Activated T-helper 2 cell treated with anti-CD3 and anti-CD28 coated beads, Interferon-gamma antibody, Interleukin-2, Interleukin-4, amounts not matched to agents 10 μg/mL and 5 μg/mL and 100 μg/mL, durations not matched to agents 14 hours and 24 hours and 36 hours (primary cell): Measurements from ENCODE around the gene SHC2. TPM values are rescaled to one million over a fixed set of nuclear protein-coding genes. Genes with fewer than 3 reads are reported as not detected.
"Not testable (repeated sequence)": the region's sequence is repeated elsewhere in the genome, so short reads cannot be mapped to it uniquely, and the experiment has no call there.

Experiments used
- DNase-seq: peaks from one replicate; pipeline ENCODE4 v3.0.0; 2021; ENCODE audit warnings: low spot score
- H3K27ac Mint-ChIP-seq: one replicate; pipeline ENCODE4 v1.8.0; 2021; ENCODE audit warnings: mixed read lengths
- H3K27me3 Mint-ChIP-seq: one replicate; pipeline ENCODE4 v1.8.0; 2021; ENCODE audit warnings: low read depth, mixed read lengths
- H3K36me3 Mint-ChIP-seq: one replicate; pipeline ENCODE4 v1.8.0; 2021; ENCODE audit warnings: low read depth, mixed read lengths
- H3K4me1 Mint-ChIP-seq: one replicate; pipeline ENCODE4 v1.8.0; 2021; ENCODE audit warnings: low read depth, mixed read lengths
- H3K4me3 Mint-ChIP-seq: one replicate; pipeline ENCODE4 v1.8.0; 2021; ENCODE audit warnings: low read depth, mild to moderate bottlenecking, moderate library complexity, mixed read lengths
- H3K9me3 Mint-ChIP-seq: one replicate; pipeline ENCODE4 v1.8.0; 2021; ENCODE audit warnings: mixed read lengths
- intact Hi-C: fragments of 100-400 bp; cut with micrococcal nuclease; formaldehyde crosslinking; loops from one replicate; pipeline ENCODE4 v1.15.1; 2023
- total RNA-seq: library from RNA; stranded (reverse); gene quantifications from 2 replicates; pipeline ENCODE4 v1.2.3, GENCODE V29; 2022

The SHC2 gene
- total RNA-seq, 1 donor from 2014 or later: not detected

DNA sequence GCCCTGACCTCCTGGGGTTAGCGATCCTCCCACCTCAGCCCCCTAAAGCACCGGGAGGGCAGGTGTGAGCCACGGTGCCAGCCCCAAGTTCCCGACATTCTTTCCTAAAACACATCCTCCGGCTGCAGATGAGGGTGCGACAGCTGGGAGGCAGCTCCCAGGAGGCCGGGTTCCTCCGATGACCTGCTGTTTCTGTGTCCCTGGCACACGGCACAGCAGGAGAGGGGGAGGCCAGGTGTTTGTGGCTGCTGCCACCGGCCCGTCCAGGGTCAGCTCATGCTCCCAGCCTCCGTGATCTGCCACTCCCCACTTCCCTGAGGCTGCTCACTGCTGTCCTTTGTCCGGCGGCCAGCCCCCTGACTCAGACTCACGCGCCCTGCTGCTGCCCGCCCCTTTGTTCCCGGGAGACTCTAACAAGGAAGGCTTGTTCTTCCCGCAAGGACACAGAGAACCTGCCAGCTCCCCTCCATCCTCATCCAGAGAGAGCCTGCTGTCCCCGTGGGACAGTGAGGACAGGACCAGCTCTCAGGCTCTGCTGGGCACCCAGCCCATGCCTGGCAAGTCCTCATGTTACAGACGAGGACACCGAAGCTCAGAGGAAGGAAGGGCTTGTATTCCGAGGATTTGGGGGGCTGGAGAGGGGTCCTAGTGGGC is 24.9 kb upstream of the SHC2 start:
- Mint-ChIP-seq H3K4me1 (peaks cover 1% of the 10 kb centered on the region), H3K27ac (no peak overlapping the region), H3K9me3 (peaks cover 15% of the 10 kb centered on the region), H3K4me3 (no peak overlapping the region), H3K27me3 (peaks cover 10% of the 10 kb centered on the region), H3K36me3 (peaks cover 5% of the 10 kb centered on the region)
- intact Hi-C loops: loop anchor here (5.0 kb wide), 1 partner anchor 103 kb away; no protein-coding TSS in a partner anchor
- DNase-seq: no peak

GRCh38 chr19:485077-485476 is 24.2 kb upstream of the SHC2 start:
- Mint-ChIP-seq H3K4me3 (no peak overlapping the region), H3K27ac (no peak overlapping the region), H3K4me1 (peaks cover 1% of the 10 kb centered on the region), H3K9me3 (peaks cover 21% of the 10 kb centered on the region), H3K36me3 (peaks cover 12% of the 10 kb centered on the region), H3K27me3 (peaks cover 12% of the 10 kb centered on the region)
- DNase-seq: no peak
- intact Hi-C loops: loop anchor here (5.0 kb wide), 1 partner anchor 103 kb away; no protein-coding TSS in a partner anchor

GRCh38 chr19:484494-484893 is 23.7 kb upstream of the SHC2 start:
- Mint-ChIP-seq H3K27ac (no peak overlapping the region), H3K4me1 (peaks cover 1% of the 10 kb centered on the region), H3K9me3 (peaks cover 26% of the 10 kb centered on the region), H3K4me3 (no peak overlapping the region), H3K27me3 (peaks cover 12% of the 10 kb centered on the region), H3K36me3 (peaks cover 15% of the 10 kb centered on the region)
- DNase-seq: no peak
- intact Hi-C loops: no loop called here

GRCh38 chr19:483332-484072 is 22.7 kb upstream of the SHC2 start:
- no peak for DNase-seq
- Mint-ChIP-seq H3K9me3 (peaks cover 26% of the 10 kb centered on the region), H3K4me3 (no peak overlapping the region), H3K27me3 (peaks cover 12% of the 10 kb centered on the region), H3K4me1 (peaks cover 1% of the 10 kb centered on the region), H3K36me3 (peaks cover 15% of the 10 kb centered on the region), H3K27ac (no peak overlapping the region)
- intact Hi-C loops: no loop called here

- Mint-ChIP-seq H3K9me3 (peaks cover 26% of the 10 kb centered on the region), H3K4me1 (no peaks in the 10 kb centered on the region), H3K27me3 (peaks cover 12% of the 10 kb centered on the region), H3K27ac (no peak overlapping the region), H3K4me3 (no peak overlapping the region), H3K36me3 (peaks cover 15% of the 10 kb centered on the region)
- no peak for DNase-seq
- intact Hi-C loops: no loop called here
Measured at GRCh38 chr19:482186-483041, 21.6 kb upstream of the SHC2 start.

GRCh38 chr19:481100-481499 is 20.3 kb upstream of the SHC2 start:
- Mint-ChIP-seq H3K36me3 (peaks cover 15% of the 10 kb centered on the region), H3K27me3 (peaks cover 10% of the 10 kb centered on the region), H3K27ac (peak overlapping the region; percentile 76), H3K9me3 (peaks cover 26% of the 10 kb centered on the region)
- DNase-seq, intact Hi-C loops, H3K4me3 Mint-ChIP-seq, H3K4me1 Mint-ChIP-seq: not testable (repeated sequence)

DNA sequence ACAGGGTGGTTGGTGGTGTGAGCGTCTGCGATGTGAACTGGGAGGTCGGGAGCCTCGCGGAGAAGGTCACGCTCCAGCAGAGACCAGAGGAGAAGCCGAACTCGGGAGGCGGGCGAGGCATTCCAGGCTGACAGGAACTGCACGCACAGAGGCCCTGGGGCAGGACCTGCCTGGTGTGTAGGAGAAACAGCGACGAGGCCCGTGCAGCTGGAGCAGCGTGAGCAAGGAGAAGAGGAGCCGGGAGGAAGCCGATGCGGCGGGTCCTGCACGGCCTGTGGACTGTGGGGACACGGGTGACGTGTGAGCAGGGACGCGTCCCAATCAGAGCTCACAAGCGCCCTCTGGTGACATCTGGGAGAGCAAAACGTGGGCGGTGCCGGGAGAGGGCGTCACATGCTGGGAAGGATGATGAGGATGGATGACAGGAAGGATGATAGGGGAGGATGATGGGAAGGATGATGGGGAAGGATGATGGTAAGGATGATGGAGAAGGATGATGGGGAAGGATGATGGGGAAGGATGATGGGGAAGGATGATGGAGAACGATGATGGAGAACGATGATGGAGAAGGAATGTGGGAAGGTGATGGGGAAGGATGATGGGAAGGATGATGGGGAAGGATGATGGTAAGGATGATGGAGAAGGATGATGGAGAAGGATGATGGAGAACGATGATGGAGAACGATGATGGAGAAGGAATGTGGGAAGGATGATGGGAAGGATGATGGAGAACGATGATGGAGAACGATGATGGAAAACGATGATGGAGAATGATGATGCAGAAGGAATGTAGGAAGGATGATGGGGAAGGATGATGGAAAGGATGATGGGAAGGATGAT is 19.4 kb upstream of the SHC2 start:
- Mint-ChIP-seq H3K36me3 (peaks cover 15% of the 10 kb centered on the region), H3K27me3 (peaks cover 7% of the 10 kb centered on the region), H3K27ac (peak overlapping the region; percentile 76), H3K9me3 (peaks cover 26% of the 10 kb centered on the region), H3K4me1 (no peaks in the 10 kb centered on the region), H3K4me3 (no peak overlapping the region)
- intact Hi-C loops: no loop called here
- DNase-seq: no peak

DNA sequence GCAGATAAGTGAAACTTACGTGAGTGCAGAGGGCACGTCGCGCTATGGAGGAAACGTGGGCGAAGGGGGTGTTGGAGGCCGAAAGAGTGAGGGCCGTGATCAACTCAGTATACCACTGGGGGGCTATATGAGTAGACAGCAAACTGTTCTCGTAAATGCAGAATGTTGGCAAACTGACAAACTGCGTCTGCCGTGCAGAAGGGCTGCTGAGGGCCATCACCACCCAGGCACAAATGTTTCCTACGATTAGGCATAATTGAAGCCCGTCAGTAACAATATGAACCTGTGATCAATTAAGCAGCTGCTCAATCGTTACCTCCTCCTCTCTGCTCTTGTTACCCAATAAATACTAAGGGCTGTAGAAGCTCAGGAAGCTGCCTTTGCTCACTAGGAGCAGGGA is 18.1 kb upstream of the SHC2 start:
- Mint-ChIP-seq H3K27ac (no peak overlapping the region), H3K9me3 (peaks cover 26% of the 10 kb centered on the region), H3K4me3 (no peak overlapping the region), H3K27me3 (peaks cover 3% of the 10 kb centered on the region), H3K4me1 (no peaks in the 10 kb centered on the region), H3K36me3 (peaks cover 15% of the 10 kb centered on the region)
- intact Hi-C loops: no loop called here
- no peak for DNase-seq

DNA sequence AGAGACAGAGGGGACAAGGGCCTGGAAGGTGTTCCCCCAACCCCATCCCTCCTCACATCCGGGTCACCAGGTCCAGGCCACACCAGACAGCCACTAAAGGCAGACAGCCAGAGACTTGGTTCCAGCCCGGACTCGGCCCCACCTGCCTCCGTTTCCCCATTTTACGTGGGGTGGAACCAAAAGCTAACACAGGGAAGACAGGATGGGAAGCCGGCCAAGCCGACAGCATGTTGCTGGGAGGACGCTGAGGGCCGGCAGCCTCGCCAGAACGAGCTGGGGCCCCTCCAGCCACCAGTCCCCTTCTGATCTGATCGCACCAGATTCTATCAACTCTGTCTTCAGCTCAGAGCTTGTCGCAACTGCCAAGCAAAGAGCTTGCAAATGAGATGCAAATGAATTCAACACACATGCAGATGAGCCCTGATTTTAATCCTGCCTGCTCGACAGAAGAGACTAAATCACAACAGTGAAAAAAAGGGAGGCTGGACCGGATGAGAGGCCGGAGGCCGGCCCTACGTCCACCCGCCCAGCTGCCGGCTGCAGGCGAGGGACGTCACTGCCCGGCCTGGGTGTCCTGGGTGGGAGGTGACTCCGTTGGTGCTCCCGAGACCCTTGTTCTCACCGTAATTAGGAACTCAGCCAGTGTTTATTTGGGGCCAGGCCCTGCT is 17.5 kb upstream of the SHC2 start:
- Mint-ChIP-seq H3K4me3 (no peak overlapping the region), H3K36me3 (peaks cover 15% of the 10 kb centered on the region), H3K9me3 (peaks cover 26% of the 10 kb centered on the region), H3K27ac (no peak overlapping the region), H3K27me3 (peaks cover 3% of the 10 kb centered on the region), H3K4me1 (no peaks in the 10 kb centered on the region)
- no peak for DNase-seq
- intact Hi-C loops: no loop called here

GRCh38 chr19:475360-475759 is 14.5 kb upstream of the SHC2 start:
- H3K27me3 Mint-ChIP-seq: no peaks in the 10 kb centered on the region
- peaks cover 7% of the 10 kb centered on the region for H3K9me3 Mint-ChIP-seq
- intact Hi-C loops: no loop called here
- H3K36me3 Mint-ChIP-seq: peaks cover 6% of the 10 kb centered on the region
- no peaks in the 10 kb centered on the region for H3K4me1 Mint-ChIP-seq
- H3K27ac Mint-ChIP-seq: no peak overlapping the region
- DNase-seq: no peak
- no peak overlapping the region for H3K4me3 Mint-ChIP-seq

GRCh38 chr19:474126-475078 is 13.6 kb upstream of the SHC2 start:
- Mint-ChIP-seq H3K27me3 (no peaks in the 10 kb centered on the region), H3K36me3 (no peaks in the 10 kb centered on the region)

More at GRCh38 chr19:474126-475078, 13.6 kb upstream of the SHC2 start:
- no peaks in the 10 kb centered on the region for H3K9me3 Mint-ChIP-seq
- H3K27ac Mint-ChIP-seq: no peak overlapping the region
- DNase-seq: no peak
- no peaks in the 10 kb centered on the region for H3K4me1 Mint-ChIP-seq
- no peak overlapping the region for H3K4me3 Mint-ChIP-seq
- intact Hi-C loops: no loop called here
